Keratinocyte (primary cell): Measurements from ENCODE around the gene GON7. TPM values are rescaled to one million over a fixed set of nuclear protein-coding genes. Genes with fewer than 3 reads are reported as not detected.

Source experiments
- DNase-seq: peaks from one replicate; pipeline ENCODE4 v3.0.0-alpha.2; 2011; ENCODE audit warnings: low read depth, missing footprints, low spot score
- FAIRE-seq: peaks from 2 replicates; lab custom pipeline; 2011; peaks lifted over from hg19 to GRCh38; lab: Jason Lieb, UNC
- H2AFZ ChIP-seq: 2 replicates; pipeline ENCODE4 v1.6.0; 2012; ENCODE audit warnings: low read length, control low read depth, inconsistent platforms; ENCODE audit not compliant: control insufficient read depth
- H3K27ac ChIP-seq: 2 replicates; pipeline ENCODE4 v1.5.1; 2011; ENCODE audit warnings: low read length; ENCODE audit not compliant: control insufficient read depth, insufficient read depth
- H3K27me3 ChIP-seq: 3 replicates; pipeline ENCODE4 v1.6.0; 2011; ENCODE audit warnings: low read length; ENCODE audit not compliant: control insufficient read depth, insufficient read depth; ENCODE audit errors: extremely low read depth
- H3K36me3 ChIP-seq, 2 experiments: 2 replicates in 1 of 2; 3 replicates in 1 of 2; pipeline ENCODE4 v1.5.1; 2011; ENCODE audit warnings: low read length in 2 of 2, mild to moderate bottlenecking in 1 of 2; ENCODE audit not compliant: control insufficient read depth in 2 of 2, insufficient read depth in 2 of 2; ENCODE audit errors: extremely low read depth in 1 of 2
- H3K4me1 ChIP-seq: 3 replicates; pipeline ENCODE4 v1.5.1; 2011; ENCODE audit warnings: low read length; ENCODE audit not compliant: control insufficient read depth, insufficient read depth; ENCODE audit errors: extremely low read depth
- H3K4me2 ChIP-seq: 3 replicates; pipeline ENCODE4 v1.6.0; 2011; ENCODE audit warnings: low read depth, low read length; ENCODE audit not compliant: control insufficient read depth, insufficient read depth; ENCODE audit errors: extremely low read depth
- H3K4me3 ChIP-seq, 3 experiments: fragments of 200-600 bp in 1 of 3; sonication (generic) in 1 of 3; 2 replicates in 2 of 3; 3 replicates in 1 of 3; pipeline ENCODE4 v1.5.1; 2011 to 2016; ENCODE audit warnings: low read length in 3 of 3, mild to moderate bottlenecking in 3 of 3, control low read depth in 2 of 3, inconsistent platforms in 1 of 3, low read depth in 1 of 3, mixed read lengths in 1 of 3, mixed run types in 1 of 3, moderate library complexity in 1 of 3; ENCODE audit not compliant: control insufficient read depth in 2 of 3, insufficient read depth in 2 of 3; ENCODE audit errors: extremely low read depth in 1 of 3
- H3K79me2 ChIP-seq: 2 replicates; pipeline ENCODE4 v1.6.0; 2012; ENCODE audit warnings: low read length; ENCODE audit not compliant: control insufficient read depth, insufficient read depth
- H3K9ac ChIP-seq: 3 replicates; pipeline ENCODE4 v1.6.0; 2011; ENCODE audit warnings: low read length; ENCODE audit not compliant: control insufficient read depth, insufficient read depth; ENCODE audit errors: extremely low read depth
- H3K9me1 ChIP-seq: 3 replicates; pipeline ENCODE4 v1.6.0; 2011; ENCODE audit warnings: low read length; ENCODE audit not compliant: control insufficient read depth, insufficient read depth; ENCODE audit errors: extremely low read depth
- H3K9me3 ChIP-seq: 2 replicates; pipeline ENCODE4 v1.5.1; 2012; ENCODE audit warnings: low read depth, low read length; ENCODE audit not compliant: control insufficient read depth
- H4K20me1 ChIP-seq: 3 replicates; pipeline ENCODE4 v1.6.0; 2011; ENCODE audit warnings: low read length; ENCODE audit not compliant: control insufficient read depth, insufficient read depth; ENCODE audit errors: extremely low read depth
- EZH2 ChIP-seq: IDR thresholded peaks from one replicate; pipeline ENCODE4 v1.6.1; 2012; ENCODE audit warnings: inconsistent platforms, mild to moderate bottlenecking, low read length, moderate library complexity
- dilution Hi-C: fragments of 300-500 bp; cut with MboI; formaldehyde crosslinking; loops from one replicate; pipeline ENCODE4 v1.7.0; 2020; ENCODE audit warnings: low sequenced_read_pairs; ENCODE audit not compliant: extremely low pct_ligation_motif_present
- polyA plus RNA-seq, 5 experiments: library from polyadenylated mRNA; depleted of rRNA in 3 of 5; stranded (reverse) in 3 of 5; stranded (forward) in 1 of 5; unstranded in 1 of 5; fragments of >200 nt; gene quantifications; 1 replicate in 1 of 5; 2 replicates in 3 of 5; 3 replicates in 1 of 5; pipeline versions ENCODE4 v1.2.1 to v1.2.3, GENCODE V29; 2011 to 2012; ENCODE audit warnings: missing spikeins in 2 of 5, low read depth in 1 of 5, low replicate concordance in 1 of 5
- TF ChIP-seq, protein P1 (sequence below), 3 experiments: IDR thresholded peaks in 1 of 3; conservative IDR thresholded peaks in 1 of 3; optimal IDR thresholded peaks in 1 of 3; 2 replicates in 2 of 3; 3 replicates in 1 of 3; pipeline versions ENCODE3 to v1.5.1; 2011; ENCODE audit warnings: low read length in 3 of 3, mild to moderate bottlenecking in 3 of 3, moderate library complexity in 2 of 3, control low read depth in 1 of 3, inconsistent platforms in 1 of 3; ENCODE audit not compliant: insufficient read depth in 2 of 3; ENCODE audit errors: extremely low read depth in 1 of 3

GON7 gene
- polyA plus RNA-seq, 1 donor (not counting 4 experiments of a cell fraction or from before 2014, with no cell fraction given) = 12.6 TPM

DNA sequence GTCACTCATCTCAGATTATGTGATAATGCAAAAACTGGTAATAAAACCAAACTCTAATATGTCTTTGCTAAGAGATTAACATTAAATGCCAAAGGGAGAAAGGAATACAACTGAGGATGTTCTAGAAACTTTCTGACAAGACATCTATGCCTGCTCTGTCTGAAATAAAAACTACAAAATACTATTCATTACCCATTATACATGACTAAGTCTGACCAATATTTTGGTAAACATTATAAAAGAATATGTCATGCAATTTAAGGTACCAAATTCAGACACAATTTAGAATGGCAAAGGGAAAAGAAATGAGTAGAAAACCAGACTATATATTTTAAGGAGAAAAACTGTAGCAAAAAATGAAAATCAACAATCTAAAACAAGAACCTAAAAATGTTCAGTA is 39.7 kb upstream of the GON7 start:
- no peak overlapping the region for H2AFZ ChIP-seq
- H3K9me1 ChIP-seq = no peaks in the 10 kb centered on the region
- H3K79me2 ChIP-seq = no peaks in the 10 kb centered on the region
- no peaks in the 10 kb centered on the region for H3K4me1 ChIP-seq
- H3K27me3 ChIP-seq = no peaks in the 10 kb centered on the region
- DNase-seq (no peak), FAIRE-seq (no peak)
- H3K4me3 ChIP-seq = no peak overlapping the region
- no peak overlapping the region for H3K9ac ChIP-seq
- no peak overlapping the region for H3K4me2 ChIP-seq
- H4K20me1 ChIP-seq = no peaks in the 10 kb centered on the region
- peaks cover 15 to 36% of the 10 kb centered on the region in 2 experiments for H3K36me3 ChIP-seq
- dilution Hi-C loops = no loop called here
- no peak for TF ChIP-seq EZH2
- TF ChIP-seq, protein P1, sequence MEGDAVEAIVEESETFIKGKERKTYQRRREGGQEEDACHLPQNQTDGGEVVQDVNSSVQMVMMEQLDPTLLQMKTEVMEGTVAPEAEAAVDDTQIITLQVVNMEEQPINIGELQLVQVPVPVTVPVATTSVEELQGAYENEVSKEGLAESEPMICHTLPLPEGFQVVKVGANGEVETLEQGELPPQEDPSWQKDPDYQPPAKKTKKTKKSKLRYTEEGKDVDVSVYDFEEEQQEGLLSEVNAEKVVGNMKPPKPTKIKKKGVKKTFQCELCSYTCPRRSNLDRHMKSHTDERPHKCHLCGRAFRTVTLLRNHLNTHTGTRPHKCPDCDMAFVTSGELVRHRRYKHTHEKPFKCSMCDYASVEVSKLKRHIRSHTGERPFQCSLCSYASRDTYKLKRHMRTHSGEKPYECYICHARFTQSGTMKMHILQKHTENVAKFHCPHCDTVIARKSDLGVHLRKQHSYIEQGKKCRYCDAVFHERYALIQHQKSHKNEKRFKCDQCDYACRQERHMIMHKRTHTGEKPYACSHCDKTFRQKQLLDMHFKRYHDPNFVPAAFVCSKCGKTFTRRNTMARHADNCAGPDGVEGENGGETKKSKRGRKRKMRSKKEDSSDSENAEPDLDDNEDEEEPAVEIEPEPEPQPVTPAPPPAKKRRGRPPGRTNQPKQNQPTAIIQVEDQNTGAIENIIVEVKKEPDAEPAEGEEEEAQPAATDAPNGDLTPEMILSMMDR (optimal IDR thresholded peaks at IDR 0.05 in 1 of 3, IDR thresholded peaks at IDR 0.05 in 1 of 3, conservative IDR thresholded peaks at IDR 0.05 in 1 of 3; ENCODE audit: extremely low read depth in 1 of 3, insufficient read depth in 2 of 3, low read length in 3 of 3) = no peak
- no peak overlapping the region for H3K27ac ChIP-seq
- H3K9me3 ChIP-seq = no peaks in the 10 kb centered on the region

DNA sequence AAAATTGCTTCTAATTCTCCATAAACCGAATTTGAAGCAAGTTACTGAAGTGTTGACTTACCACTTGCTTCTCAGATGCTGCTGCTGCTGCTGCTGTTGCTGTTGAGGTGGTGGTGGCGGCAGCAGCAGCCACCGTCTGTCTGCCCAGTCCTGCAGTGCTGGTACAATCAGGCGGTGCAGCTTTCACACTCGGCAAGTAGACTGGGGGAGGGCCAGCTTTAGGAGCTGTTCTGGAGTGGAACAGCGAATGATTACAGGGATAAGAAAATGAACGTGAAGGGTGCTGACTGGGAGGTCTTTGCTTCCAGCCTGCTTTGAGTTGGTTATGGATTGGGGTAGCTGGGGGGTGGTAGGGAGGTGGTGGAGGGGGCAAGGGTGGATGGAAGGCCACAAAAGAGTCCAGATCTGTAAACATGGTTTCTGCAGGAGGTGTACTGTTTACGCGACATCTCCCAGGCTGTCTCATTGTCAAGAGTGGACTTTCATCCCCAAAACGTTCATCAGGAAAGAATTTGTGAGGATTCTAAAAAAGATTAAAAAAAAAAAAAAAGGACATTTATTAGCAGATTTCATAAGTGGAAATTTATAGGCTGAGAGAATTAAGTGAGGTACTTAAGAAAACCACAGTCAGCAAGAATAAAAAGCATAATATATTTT is 39.0 kb upstream of the GON7 start:
- no peak for TF ChIP-seq EZH2
- TF ChIP-seq, protein P1 (optimal IDR thresholded peaks at IDR 0.05 in 1 of 3, IDR thresholded peaks at IDR 0.05 in 1 of 3, conservative IDR thresholded peaks at IDR 0.05 in 1 of 3; ENCODE audit: extremely low read depth in 1 of 3, insufficient read depth in 2 of 3, low read length in 3 of 3) = no peak
- H4K20me1 ChIP-seq = no peaks in the 10 kb centered on the region
- no peak overlapping the region for H3K4me3 ChIP-seq
- peaks cover under 1% of the 10 kb centered on the region for H3K4me1 ChIP-seq
- no peaks in the 10 kb centered on the region for H3K27me3 ChIP-seq
- dilution Hi-C loops = no loop called here
- no peak for FAIRE-seq
- H3K9me1 ChIP-seq = no peaks in the 10 kb centered on the region
- DNase-seq = no peak
- H3K4me2 ChIP-seq = no peak overlapping the region
- no peak overlapping the region for H2AFZ ChIP-seq
- H3K36me3 ChIP-seq = peaks cover 15 to 35% of the 10 kb centered on the region in 2 experiments
- no peaks in the 10 kb centered on the region for H3K9me3 ChIP-seq
- no peaks in the 10 kb centered on the region for H3K79me2 ChIP-seq
- no peak overlapping the region for H3K9ac ChIP-seq
- no peak overlapping the region for H3K27ac ChIP-seq
